ENCODE data around the gene EHF. TPM values are rescaled to one million over a fixed set of nuclear protein-coding genes. Genes with fewer than 3 reads are reported as not detected.

EHF gene
- polyA plus RNA-seq, 1 donor: 14.7 TPM

GRCh38 chr11:34601085-34601444, 19.8 kb upstream of the EHF start:
- peak overlapping the region; percentile 84 for H3K27ac ChIP-seq (ENCODE audit: low read length)
- peak in 1 of 2 donors; percentile 17 for DNase-seq
- no peaks in the 10 kb centered on the region for H3K27me3 ChIP-seq (ENCODE audit: control insufficient read depth, insufficient read depth, low read length)
- H3K4me1 ChIP-seq (ENCODE audit: control insufficient read depth, insufficient read depth, low read length): peaks cover 66% of the 10 kb centered on the region
- peaks cover 5% of the 10 kb centered on the region for H3K9me3 ChIP-seq (ENCODE audit: control insufficient read depth, low read depth, low read length)
- H3K36me3 ChIP-seq (ENCODE audit: control insufficient read depth, insufficient read depth, low read length): no peaks in the 10 kb centered on the region
- no CpG with 5 or more reads among the region's 2 CpGs for WGBS (ENCODE audit: insufficient coverage, low lambda C conversion rate)
- no peak overlapping the region for H3K4me3 ChIP-seq (ENCODE audit: low read length)

- peaks cover 71% of the 10 kb centered on the region for H3K4me1 ChIP-seq (ENCODE audit: control insufficient read depth, insufficient read depth, low read length)
- DNase-seq: peak; percentile 15 to 65
Measured at GRCh38 chr11:34601609-34602008, 19.3 kb upstream of the EHF start.

GRCh38 chr11:34602245-34602644, 18.6 kb upstream of the EHF start:
- DNase-seq: no peak

More at GRCh38 chr11:34601609-34602008, 19.3 kb upstream of the EHF start:
- H3K4me3 ChIP-seq (ENCODE audit: low read length): no peak overlapping the region
- H3K27ac ChIP-seq (ENCODE audit: low read length): peak overlapping the region; percentile 84
- H3K27me3 ChIP-seq (ENCODE audit: control insufficient read depth, insufficient read depth, low read length): no peaks in the 10 kb centered on the region
- H3K36me3 ChIP-seq (ENCODE audit: control insufficient read depth, insufficient read depth, low read length): no peaks in the 10 kb centered on the region
- no peaks in the 10 kb centered on the region for H3K9me3 ChIP-seq (ENCODE audit: control insufficient read depth, low read depth, low read length)
- no CpG with 5 or more reads among the region's 5 CpGs for WGBS (ENCODE audit: insufficient coverage, low lambda C conversion rate)

GRCh38 chr11:34603129-34604001, 17.5 kb upstream of the EHF start:
- Histone ChIP-seq H3K9me3 (ENCODE audit: control insufficient read depth, low read depth, low read length) (no peaks in the 10 kb centered on the region), H3K27me3 (ENCODE audit: control insufficient read depth, insufficient read depth, low read length) (no peaks in the 10 kb centered on the region), H3K4me1 (ENCODE audit: control insufficient read depth, insufficient read depth, low read length) (peaks cover 73% of the 10 kb centered on the region), H3K4me3 (ENCODE audit: low read length) (no peak overlapping the region), H3K36me3 (ENCODE audit: control insufficient read depth, insufficient read depth, low read length) (no peaks in the 10 kb centered on the region), H3K27ac (ENCODE audit: low read length) (peak overlapping the region; percentile 84)
- DNase-seq: peak; percentile 90 to 97
- WGBS (ENCODE audit: insufficient coverage, low lambda C conversion rate): 12% methylated on average over 3 of the region's 15 CpGs

More at GRCh38 chr11:34602245-34602644, 18.6 kb upstream of the EHF start:
- Histone ChIP-seq H3K36me3 (ENCODE audit: control insufficient read depth, insufficient read depth, low read length) (no peaks in the 10 kb centered on the region), H3K4me1 (ENCODE audit: control insufficient read depth, insufficient read depth, low read length) (peaks cover 73% of the 10 kb centered on the region), H3K27me3 (ENCODE audit: control insufficient read depth, insufficient read depth, low read length) (no peaks in the 10 kb centered on the region), H3K9me3 (ENCODE audit: control insufficient read depth, low read depth, low read length) (no peaks in the 10 kb centered on the region), H3K4me3 (ENCODE audit: low read length) (no peak overlapping the region), H3K27ac (ENCODE audit: low read length) (peak overlapping the region; percentile 84)
- WGBS (ENCODE audit: insufficient coverage, low lambda C conversion rate): no CpG with 5 or more reads among the region's 7 CpGs

GRCh38 chr11:34604145-34604544, 16.7 kb upstream of the EHF start:
- H3K27ac ChIP-seq (ENCODE audit: low read length): peak overlapping the region; percentile 84
- peak; percentile 29 to 53 for DNase-seq
- no peaks in the 10 kb centered on the region for H3K9me3 ChIP-seq (ENCODE audit: control insufficient read depth, low read depth, low read length)
- no peak overlapping the region for H3K4me3 ChIP-seq (ENCODE audit: low read length)
- peaks cover 69% of the 10 kb centered on the region for H3K4me1 ChIP-seq (ENCODE audit: control insufficient read depth, insufficient read depth, low read length)
- H3K36me3 ChIP-seq (ENCODE audit: control insufficient read depth, insufficient read depth, low read length): no peaks in the 10 kb centered on the region
- no peaks in the 10 kb centered on the region for H3K27me3 ChIP-seq (ENCODE audit: control insufficient read depth, insufficient read depth, low read length)
- no CpG with 5 or more reads among the region's 2 CpGs for WGBS (ENCODE audit: insufficient coverage, low lambda C conversion rate)

GRCh38 chr11:34604911-34605310, 16.0 kb upstream of the EHF start:
- peak in 1 of 2 donors; percentile 75 for DNase-seq
- peaks cover 63% of the 10 kb centered on the region for H3K4me1 ChIP-seq (ENCODE audit: control insufficient read depth, insufficient read depth, low read length)
- WGBS (ENCODE audit: insufficient coverage, low lambda C conversion rate): no CpG with 5 or more reads among the region's 8 CpGs
- no peak overlapping the region for H3K27ac ChIP-seq (ENCODE audit: low read length)
- no peaks in the 10 kb centered on the region for H3K9me3 ChIP-seq (ENCODE audit: control insufficient read depth, low read depth, low read length)
- H3K4me3 ChIP-seq (ENCODE audit: low read length): no peak overlapping the region
- H3K36me3 ChIP-seq (ENCODE audit: control insufficient read depth, insufficient read depth, low read length): no peaks in the 10 kb centered on the region
- no peaks in the 10 kb centered on the region for H3K27me3 ChIP-seq (ENCODE audit: control insufficient read depth, insufficient read depth, low read length)

GRCh38 chr11:34605481-34606325, 15.2 kb upstream of the EHF start:
- H3K4me3 ChIP-seq (ENCODE audit: low read length): no peak overlapping the region
- no peak overlapping the region for H3K27ac ChIP-seq (ENCODE audit: low read length)
- H3K9me3 ChIP-seq (ENCODE audit: control insufficient read depth, low read depth, low read length): no peaks in the 10 kb centered on the region
- H3K4me1 ChIP-seq (ENCODE audit: control insufficient read depth, insufficient read depth, low read length): peaks cover 57% of the 10 kb centered on the region
- H3K36me3 ChIP-seq (ENCODE audit: control insufficient read depth, insufficient read depth, low read length): no peaks in the 10 kb centered on the region
- DNase-seq: no peak
- WGBS (ENCODE audit: insufficient coverage, low lambda C conversion rate): no CpG with 5 or more reads among the region's 6 CpGs
- no peaks in the 10 kb centered on the region for H3K27me3 ChIP-seq (ENCODE audit: control insufficient read depth, insufficient read depth, low read length)

- H3K4me3 ChIP-seq (ENCODE audit: low read length): no peak overlapping the region
- DNase-seq: peak in 1 of 2 donors; percentile 38
- H3K36me3 ChIP-seq (ENCODE audit: control insufficient read depth, insufficient read depth, low read length): no peaks in the 10 kb centered on the region
- WGBS (ENCODE audit: insufficient coverage, low lambda C conversion rate): no CpG with 5 or more reads among the region's 4 CpGs
- no peak overlapping the region for H3K27ac ChIP-seq (ENCODE audit: low read length)
- peaks cover 50% of the 10 kb centered on the region for H3K4me1 ChIP-seq (ENCODE audit: control insufficient read depth, insufficient read depth, low read length)
- no peaks in the 10 kb centered on the region for H3K27me3 ChIP-seq (ENCODE audit: control insufficient read depth, insufficient read depth, low read length)
- no peaks in the 10 kb centered on the region for H3K9me3 ChIP-seq (ENCODE audit: control insufficient read depth, low read depth, low read length)
Measured at GRCh38 chr11:34606326-34607120, 14.4 kb upstream of the EHF start.

GRCh38 chr11:34609187-34609751, 11.6 kb upstream of the EHF start:
- Histone ChIP-seq H3K36me3 (ENCODE audit: control insufficient read depth, insufficient read depth, low read length) (no peaks in the 10 kb centered on the region), H3K4me3 (ENCODE audit: low read length) (no peak overlapping the region), H3K27ac (ENCODE audit: low read length) (no peak overlapping the region), H3K27me3 (ENCODE audit: control insufficient read depth, insufficient read depth, low read length) (no peaks in the 10 kb centered on the region), H3K9me3 (ENCODE audit: control insufficient read depth, low read depth, low read length) (no peaks in the 10 kb centered on the region), H3K4me1 (ENCODE audit: control insufficient read depth, insufficient read depth, low read length) (peaks cover 28% of the 10 kb centered on the region)
- DNase-seq: no peak
- no CpG with 5 or more reads among the region's 7 CpGs for WGBS (ENCODE audit: insufficient coverage, low lambda C conversion rate)
